ENCODE results near the gene SERPINE1. TPM values are rescaled to one million over a fixed set of nuclear protein-coding genes. Genes with fewer than 3 reads are reported as not detected.

Gene SERPINE1
- total and polyA plus RNA-seq, 2 experiments from 2014 or later = 0.97 to 1.2 TPM

DNA sequence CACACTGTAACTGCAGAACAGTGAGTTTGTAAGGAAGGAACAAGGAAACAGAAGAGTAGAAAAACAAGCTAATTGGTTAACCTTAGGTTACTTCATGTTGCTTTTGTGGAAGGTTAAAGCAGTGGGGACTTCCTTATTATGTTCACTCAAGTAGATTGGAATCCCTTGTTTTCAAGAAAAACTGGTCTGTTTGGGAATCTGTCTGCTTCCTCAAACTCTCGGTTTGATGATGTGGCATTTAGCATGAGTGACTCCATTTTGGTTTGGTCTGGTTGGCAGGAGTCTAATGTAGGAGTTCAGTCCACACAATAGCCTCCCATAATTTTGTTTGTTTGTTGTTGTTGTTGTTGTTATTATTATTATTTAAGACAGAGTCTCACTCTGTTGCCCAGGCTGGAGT, 45.5 kb upstream of the SERPINE1 start:
- Histone ChIP-seq H3K27ac (ENCODE audit: low read depth) (no peak overlapping the region), H3K27me3 (ENCODE audit: insufficient read depth) (no peaks in the 10 kb centered on the region), H3K79me2 (replicated peaks; ENCODE audit: insufficient read depth) (no peaks in the 10 kb centered on the region), H3K4me2 (no peak overlapping the region), H4K20me1 (replicated peaks; ENCODE audit: insufficient read depth) (no peaks in the 10 kb centered on the region), H3K36me3 (ENCODE audit: insufficient read depth) (no peaks in the 10 kb centered on the region), H3K4me3 (no peak overlapping the region), H3K4me1 (ENCODE audit: insufficient read depth) (peaks cover 8% of the 10 kb centered on the region), H3K9me2 (ENCODE audit: insufficient read depth) (no peaks in the 10 kb centered on the region), H3F3A (replicated peaks; ENCODE audit: low read depth) (peaks cover 11% of the 10 kb centered on the region; the same call in 1 of the 2 replicates), H2AFZ (no peak overlapping the region)
- DNase-seq (ENCODE audit: low spot score) (no peak), ATAC-seq (no peak)
- Mint-ChIP-seq H3K27ac (no peak overlapping the region), H3K4me3 (no peak overlapping the region), H3K4me1 (peaks cover 13% of the 10 kb centered on the region), H3K36me3 (ENCODE audit: low read depth) (no peaks in the 10 kb centered on the region), H3K9me3 (no peaks in the 10 kb centered on the region), H3K27me3 (ENCODE audit: insufficient read depth, low read depth, poor library complexity) (peaks cover 8% of the 10 kb centered on the region)
- no peak for TF ChIP-seq NANOG (IDR thresholded peaks at IDR 0.05; ENCODE audit: borderline replicate concordance)
- no peak for TF ChIP-seq POLR2AphosphoS5 (IDR thresholded peaks at IDR 0.05; ENCODE audit: low read depth)

DNA sequence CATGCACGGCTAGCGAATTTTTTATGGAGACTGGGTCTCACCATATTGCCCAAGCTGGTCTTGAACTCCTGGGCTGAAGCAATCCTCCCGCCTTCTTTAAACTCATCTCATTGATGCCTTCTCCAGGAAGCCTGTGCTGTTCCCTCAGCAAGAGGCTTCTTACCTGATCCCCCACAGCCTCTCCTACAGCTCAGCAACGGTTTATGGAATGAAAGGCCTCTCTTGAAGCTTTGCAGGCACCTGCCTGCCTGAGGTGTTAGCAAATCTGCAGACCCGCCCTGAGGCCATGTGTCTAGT, 42.1 kb upstream of the SERPINE1 start:
- no peaks in the 10 kb centered on the region for H3K36me3 ChIP-seq (ENCODE audit: insufficient read depth)
- no peaks in the 10 kb centered on the region for H3K27me3 ChIP-seq (ENCODE audit: insufficient read depth)
- H3K4me3 ChIP-seq = peak overlapping the region; percentile 91
- peaks cover 8% of the 10 kb centered on the region for H3K4me1 ChIP-seq (ENCODE audit: insufficient read depth)
- H3F3A ChIP-seq (replicated peaks; ENCODE audit: low read depth) = peaks cover 11% of the 10 kb centered on the region; the same call in 1 of the 2 replicates
- H3K4me2 ChIP-seq = peak overlapping the region; percentile 86
- Mint-ChIP-seq H3K4me1 (peaks cover 13% of the 10 kb centered on the region), H3K9me3 (no peaks in the 10 kb centered on the region), H3K27ac (0 out of 2 replicates have a peak overlapping the region, but pooled peaks have one; percentile 86), H3K4me3 (peak overlapping the region; percentile 83; the same call in 2 of the 3 replicates), H3K36me3 (ENCODE audit: low read depth) (peaks cover 16% of the 10 kb centered on the region), H3K27me3 (ENCODE audit: insufficient read depth, low read depth, poor library complexity) (peaks cover 6% of the 10 kb centered on the region)
- no peaks in the 10 kb centered on the region for H4K20me1 ChIP-seq (replicated peaks; ENCODE audit: insufficient read depth)
- H3K9me2 ChIP-seq (ENCODE audit: insufficient read depth) = no peaks in the 10 kb centered on the region
- H2AFZ ChIP-seq = peak overlapping the region; percentile 91
- H3K79me2 ChIP-seq (replicated peaks; ENCODE audit: insufficient read depth) = no peaks in the 10 kb centered on the region
- ATAC-seq = peak; percentile 24; the same call in 2 of the 3 replicates
- DNase-seq (ENCODE audit: low spot score) = no peak
- H3K27ac ChIP-seq (ENCODE audit: low read depth) = peak overlapping the region; percentile 90
- TF ChIP-seq JUNB (IDR thresholded peaks at IDR 0.05; ENCODE audit: unreplicated experiment) = no peak
- no peak for TF ChIP-seq ZNF331 (CRISPR knock-in tag; IDR thresholded peaks at IDR 0.05; ENCODE audit: low read depth)
- TF ChIP-seq ZNF114 (CRISPR knock-in tag; IDR thresholded peaks at IDR 0.05) = no peak
- TF ChIP-seq STAT1 (IDR thresholded peaks at IDR 0.05; ENCODE audit: unreplicated experiment) = no peak
- TF ChIP-seq POLR2AphosphoS5 (IDR thresholded peaks at IDR 0.05; ENCODE audit: low read depth) = no peak
- TF ChIP-seq EZH2 (IDR thresholded peaks at IDR 0.05; ENCODE audit: low read depth, unreplicated experiment) = no peak
- no peak for TF ChIP-seq NANOG (IDR thresholded peaks at IDR 0.05; ENCODE audit: borderline replicate concordance)

DNA sequence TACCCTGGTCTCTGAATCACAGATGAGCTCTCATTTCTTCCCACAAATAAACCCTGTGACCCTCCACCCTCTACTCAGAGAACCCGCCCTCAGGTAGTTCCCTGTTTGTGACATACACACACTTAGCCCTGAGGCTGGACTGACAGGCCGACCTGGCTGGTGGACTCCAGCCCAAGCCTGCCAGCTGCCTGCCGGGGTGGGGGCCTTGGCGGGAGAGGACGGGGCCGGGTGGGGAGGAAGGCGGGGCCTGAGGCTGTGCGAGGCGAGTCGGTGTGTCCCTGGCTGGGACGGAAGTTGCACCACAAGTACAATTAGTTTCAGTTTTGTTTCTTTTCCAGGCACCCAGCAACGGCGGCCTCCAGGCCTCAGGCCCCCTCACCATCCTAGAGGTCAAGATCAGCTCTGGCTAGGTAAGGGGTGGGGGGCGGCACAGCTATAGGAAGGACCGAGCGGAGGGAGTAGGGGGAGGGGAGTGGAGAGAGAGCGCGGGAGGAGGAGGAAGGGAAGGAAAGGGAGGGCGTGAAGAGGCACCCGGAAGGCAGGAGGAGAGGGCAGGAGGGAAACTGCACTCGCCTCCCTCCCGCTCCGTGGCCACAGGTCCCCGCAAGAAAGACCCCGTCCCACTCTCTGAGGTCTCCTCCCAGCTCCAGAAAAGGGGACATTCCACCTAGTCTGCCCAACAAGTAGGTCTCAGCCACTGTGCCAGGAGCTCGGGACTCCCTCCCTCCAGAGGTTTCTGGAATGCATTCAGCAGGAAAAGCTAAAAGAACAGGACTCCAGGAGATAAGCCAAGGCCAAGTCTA, 41.5 kb upstream of the SERPINE1 start, which contains the start of gene TRIM56:
Gene TRIM56 (plus strand): TSS at position 320 of the 803 bp plus-strand sequence. CDS start 1,832 bp downstream, outside the sequence.
- Histone ChIP-seq H3K4me3 (peak within 1 kb of the TSS; percentile 91), H3K79me2 (replicated peaks; ENCODE audit: insufficient read depth) (no peaks in the 10 kb centered on the region), H3F3A (replicated peaks; ENCODE audit: low read depth) (peaks cover 11% of the 10 kb centered on the region; the same call in 1 of the 2 replicates), H3K36me3 (ENCODE audit: insufficient read depth) (no peaks in the 10 kb centered on the region), H3K27ac (ENCODE audit: low read depth) (peak within 1 kb of the TSS; percentile 90), H3K4me1 (ENCODE audit: insufficient read depth) (peaks cover 8% of the 10 kb centered on the region), H3K4me2 (peak within 1 kb of the TSS; percentile 86), H4K20me1 (replicated peaks; ENCODE audit: insufficient read depth) (no peaks in the 10 kb centered on the region), H3K27me3 (ENCODE audit: insufficient read depth) (no peaks in the 10 kb centered on the region), H3K9me2 (ENCODE audit: insufficient read depth) (no peaks in the 10 kb centered on the region), H2AFZ (peak within 1 kb of the TSS; percentile 91)
- H3K4me1 Mint-ChIP-seq = peaks cover 13% of the 10 kb centered on the region
- H3K9me3 Mint-ChIP-seq = peaks cover under 1% of the 10 kb centered on the region; the same call in 2 of the 3 replicates
- peaks cover 20% of the 10 kb centered on the region for H3K36me3 Mint-ChIP-seq (ENCODE audit: low read depth)
- H3K27me3 Mint-ChIP-seq (ENCODE audit: insufficient read depth, low read depth, poor library complexity) = peaks cover 8% of the 10 kb centered on the region
- DNase-seq (ENCODE audit: low spot score) (peak; percentile 86), ATAC-seq (peak; percentile 94)
- H3K27ac Mint-ChIP-seq = peak within 1 kb of the TSS; percentile 86
- H3K4me3 Mint-ChIP-seq = peak within 1 kb of the TSS; percentile 83
- peak; percentile 44; the same call in 1 of the 2 replicates for TF ChIP-seq POLR2AphosphoS5 (IDR thresholded peaks at IDR 0.05; ENCODE audit: low read depth)
- no peak for TF ChIP-seq CREB1 (CRISPR knock-in tag; IDR thresholded peaks at IDR 0.05; ENCODE audit: low read depth)

Data from GM23338 (cell line).